HuH-7.5 (cell line): ENCODE measurements around the gene SLA2.
"Not testable (repeated sequence)": the region's sequence is repeated elsewhere in the genome, so short reads cannot be mapped to it uniquely, and the experiment has no call there.

Experiments
- DNase-seq: peaks from one replicate; pipeline ENCODE4 v3.0.0; 2011; ENCODE audit warnings: low spot score

SLA2 gene

GRCh38 chr20:36645353-36645752 is 643 bp downstream of the SLA2 start:
- no peak for DNase-seq

GRCh38 chr20:36644706-36645095 is 1.3 kb downstream of the SLA2 start:
- DNase-seq: no peak

GRCh38 chr20:36644032-36644705 is 1.8 kb downstream of the SLA2 start:
- no peak for DNase-seq

GRCh38 chr20:36642136-36642535 is 3.9 kb downstream of the SLA2 start:
- no peak for DNase-seq

- DNase-seq: no peak
Measured at GRCh38 chr20:36641506-36641843, 4.5 kb downstream of the SLA2 start.

- DNase-seq: not testable (repeated sequence)
Measured at GRCh38 chr20:36638876-36639400, 7.1 kb downstream of the SLA2 start.

GRCh38 chr20:36634342-36634741 is 11.7 kb downstream of the SLA2 start:
- DNase-seq: no peak

GRCh38 chr20:36633285-36633772 is 12.7 kb downstream of the SLA2 start:
- DNase-seq: no peak

GRCh38 chr20:36632487-36633284 is 13.3 kb downstream of the SLA2 start:
- DNase-seq: no peak

- DNase-seq: no peak
Measured at GRCh38 chr20:36632147-36632486, 13.9 kb downstream of the SLA2 start.

- no peak for DNase-seq
Measured at GRCh38 chr20:36631646-36632045, 14.3 kb downstream of the SLA2 start.

GRCh38 chr20:36629719-36630681 is 16.0 kb downstream of the SLA2 start:
- no peak for DNase-seq

GRCh38 chr20:36628076-36628475 is 17.9 kb downstream of the SLA2 start:
- DNase-seq: no peak

- DNase-seq: no peak
Measured at GRCh38 chr20:36624944-36625324, 21.1 kb downstream of the SLA2 start.

- no peak for DNase-seq
Measured at GRCh38 chr20:36624068-36624943, 21.7 kb downstream of the SLA2 start.

GRCh38 chr20:36623444-36623843 is 22.6 kb downstream of the SLA2 start:
- DNase-seq: no peak

- DNase-seq: no peak
Measured at GRCh38 chr20:36620917-36621316, 25.1 kb downstream of the SLA2 start.

- no peak for DNase-seq
Measured at GRCh38 chr20:36614781-36615557, 31.0 kb downstream of the SLA2 start.

- no peak for DNase-seq
Measured at GRCh38 chr20:36613974-36614373, 32.0 kb downstream of the SLA2 start.

- no peak for DNase-seq
Measured at GRCh38 chr20:36611625-36612024, 34.4 kb downstream of the SLA2 start.

- DNase-seq: not testable (repeated sequence)
Measured at GRCh38 chr20:36608388-36608728, 37.6 kb downstream of the SLA2 start.
